ENCODE measurements around the gene NET1.
A peak's percentile ranks its signal among the peaks of the same experiment; 100 is the strongest.

Gene NET1

DNA sequence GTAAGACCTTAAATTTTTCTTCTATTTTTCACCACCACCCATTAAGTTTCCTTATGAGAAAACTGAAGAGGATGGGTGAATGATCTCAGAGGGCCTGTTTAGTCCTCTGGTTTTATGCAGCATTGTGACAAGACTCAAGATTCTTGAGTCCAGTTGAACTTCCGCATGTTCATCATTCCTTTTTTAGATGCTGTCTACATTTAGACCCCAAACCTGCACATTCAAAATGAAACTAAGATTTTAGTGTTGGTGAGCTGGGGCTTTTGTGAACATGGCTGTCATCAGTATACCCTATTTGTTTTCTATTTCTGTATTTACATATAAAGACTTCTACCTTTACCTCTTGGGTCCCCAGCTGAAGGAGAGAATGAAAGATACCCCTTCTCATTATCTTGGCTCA lies 31.1 kb downstream of the NET1 start:
- DNase-seq, result no peak

GRCh38 chr10:5445006-5445405 lies 32.6 kb downstream of the NET1 start:
- DNase-seq, result no peak

DNA sequence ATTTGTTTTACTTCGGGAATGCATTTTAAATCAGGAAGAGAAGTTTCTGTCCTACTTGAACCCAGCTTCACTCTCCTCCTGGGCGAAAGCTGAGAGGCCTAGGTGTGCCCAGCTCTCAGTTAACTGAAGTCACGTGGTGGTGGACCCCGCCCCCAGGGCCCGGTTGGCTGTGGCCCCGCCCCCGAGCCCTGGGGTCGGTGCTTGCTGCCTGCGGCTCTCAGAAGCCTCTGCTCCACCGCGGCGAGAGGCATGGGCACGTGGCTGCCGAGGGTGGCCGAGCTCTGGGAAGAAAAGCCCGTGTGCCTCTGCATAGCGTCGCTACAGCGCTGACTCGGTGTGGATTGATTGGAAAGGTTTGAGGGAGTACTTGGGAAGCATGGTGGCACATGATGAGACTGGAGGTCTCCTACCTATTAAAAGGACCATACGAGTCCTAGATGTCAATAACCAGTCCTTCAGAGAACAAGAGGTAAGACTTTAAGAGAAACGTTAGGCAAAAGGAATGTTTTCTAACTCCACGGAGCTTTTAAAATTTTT lies 34.1 kb downstream of the NET1 start:
- peak; percentile 95 for DNase-seq

DNA sequence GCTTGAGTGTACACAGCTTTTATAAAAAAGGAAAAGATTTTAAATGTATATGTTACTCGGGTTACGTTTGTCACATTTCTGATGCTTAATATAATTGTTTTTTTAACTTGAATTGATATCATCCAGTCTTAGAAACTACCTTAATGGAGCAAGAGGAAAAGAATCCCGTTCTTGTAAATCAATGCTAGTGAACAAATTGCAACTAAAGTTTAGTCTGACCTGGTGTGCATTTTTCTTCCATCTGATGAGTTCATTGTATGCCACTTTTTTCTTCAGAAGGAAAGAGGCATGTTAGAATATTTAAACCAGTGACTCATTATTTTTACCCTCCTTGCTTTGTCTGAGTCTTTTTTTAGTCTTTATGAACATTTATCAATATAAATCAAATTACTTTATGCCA lies 34.7 kb downstream of the NET1 start:
- no peak for DNase-seq

DNA sequence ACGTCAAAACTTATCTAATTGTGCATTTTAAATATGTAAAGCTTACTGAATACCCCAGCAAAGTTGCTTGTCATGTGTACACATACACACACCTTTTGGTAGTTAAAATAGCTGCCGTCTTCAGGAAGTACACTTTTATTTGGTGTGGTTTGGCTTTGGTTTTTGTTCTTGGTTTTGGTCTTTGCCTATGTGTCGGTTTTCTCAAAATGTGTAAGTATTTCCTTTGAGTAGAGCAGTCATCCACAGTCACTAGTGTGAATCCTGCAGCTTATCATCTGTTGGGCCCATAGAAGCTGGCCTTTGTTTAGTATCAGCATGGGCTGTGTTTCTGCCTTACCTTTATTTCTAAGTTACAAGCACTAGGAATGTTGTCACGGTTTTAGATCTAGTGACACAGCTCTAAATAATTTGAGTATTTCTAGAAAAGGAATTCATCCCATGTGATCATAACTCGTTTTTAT lies 35.3 kb downstream of the NET1 start:
- DNase-seq, result no peak

GRCh38 chr10:5448333-5449001 lies 36.1 kb downstream of the NET1 start:
- DNase-seq, result no peak

GRCh38 chr10:5449227-5449626 lies 36.9 kb downstream of the NET1 start:
- no peak for DNase-seq

DNA sequence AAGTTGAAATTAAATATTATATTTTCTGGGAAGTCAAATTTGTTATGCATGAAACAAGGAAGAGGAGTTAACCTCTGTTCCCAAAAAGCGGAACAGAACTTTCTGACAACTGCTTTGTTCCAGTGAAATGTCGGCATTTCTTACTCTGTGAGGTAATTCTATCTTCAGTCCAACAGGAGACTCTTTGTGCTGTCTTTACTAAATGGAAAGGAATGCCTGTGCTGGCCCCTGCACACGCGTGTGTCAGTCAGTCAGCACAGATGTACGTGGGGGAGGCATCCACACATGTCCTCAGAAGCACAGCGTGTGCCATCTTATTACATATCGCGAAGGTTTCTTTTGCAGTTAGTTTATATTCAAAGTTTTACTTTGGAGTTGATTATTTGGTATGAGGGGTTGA lies 37.5 kb downstream of the NET1 start:
- peak; percentile 72 for DNase-seq

DNA sequence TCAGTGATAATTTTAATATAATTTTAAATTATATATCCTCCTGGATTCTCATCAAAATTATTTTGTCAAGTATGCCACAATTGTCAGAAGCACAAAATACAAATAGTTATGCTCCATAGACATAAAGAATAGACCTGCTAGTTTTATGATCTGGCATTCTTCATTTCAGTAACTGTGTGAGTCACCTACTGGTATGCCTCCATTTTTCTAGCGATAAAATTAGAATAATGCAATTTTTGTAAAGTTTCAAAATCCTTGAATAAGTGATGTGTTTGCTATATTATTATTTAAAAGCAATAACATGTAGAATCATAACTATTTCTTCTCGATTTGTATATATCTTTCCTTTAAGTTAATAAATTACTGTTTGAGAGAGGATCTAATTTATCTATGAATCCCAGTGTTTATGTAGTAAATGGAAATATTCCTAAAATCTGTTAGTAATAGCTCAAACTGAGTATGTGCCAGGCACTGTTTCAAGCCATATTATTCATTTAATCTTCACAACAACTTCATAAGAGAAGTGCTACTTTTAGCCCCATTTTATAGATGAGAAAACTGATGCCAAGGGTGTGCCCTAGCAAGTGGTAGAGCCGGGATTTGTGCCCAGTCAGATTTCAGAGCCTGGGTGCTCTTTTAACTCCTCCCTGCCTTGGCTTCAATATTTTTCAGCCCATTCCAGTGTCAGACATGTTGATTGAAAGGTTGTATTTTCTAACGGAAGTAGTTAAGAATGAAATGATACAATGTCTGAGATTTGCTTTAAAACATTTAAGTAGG lies 38.4 kb downstream of the NET1 start:
- DNase-seq, result no peak

DNA sequence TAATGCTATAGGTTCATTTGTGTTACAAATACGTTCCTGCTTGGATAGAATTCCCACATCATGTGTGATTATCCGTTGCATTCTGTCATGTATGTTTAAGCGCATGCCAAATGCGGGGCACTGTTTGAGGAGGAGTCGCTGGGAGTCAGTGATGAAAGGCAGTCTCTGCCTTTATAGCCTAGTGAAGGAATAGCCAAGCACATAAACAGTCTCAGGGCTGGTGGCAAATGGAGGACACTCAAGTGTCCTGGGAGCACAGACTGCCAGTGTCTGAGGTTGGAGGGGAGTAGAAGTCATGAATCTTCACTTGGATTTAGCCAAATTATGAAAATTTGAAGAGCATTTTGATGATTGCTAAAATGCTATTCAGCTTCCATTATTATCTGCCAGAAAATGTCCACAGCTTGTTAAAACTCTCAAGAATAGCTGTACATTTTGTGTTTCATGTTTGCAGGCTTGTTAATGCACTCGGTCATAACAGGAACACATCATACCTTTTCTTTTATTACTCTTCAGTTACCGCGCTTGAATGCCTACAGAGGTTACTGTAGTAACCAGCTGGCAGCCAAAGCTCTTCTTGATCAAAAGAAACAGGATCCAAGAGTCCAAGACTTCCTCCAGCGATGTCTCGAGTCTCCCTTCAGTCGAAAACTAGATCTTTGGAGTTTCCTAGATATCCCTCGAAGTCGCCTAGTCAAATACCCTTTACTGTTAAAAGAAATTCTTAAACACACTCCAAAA lies 41.6 kb downstream of the NET1 start:
- DNase-seq, result no peak

- no peak for DNase-seq
Observed at GRCh38 chr10:5456563-5456962, 44.2 kb downstream of the NET1 start.

GRCh38 chr10:5457741-5458140 lies 45.4 kb downstream of the NET1 start:
- DNase-seq, result no peak

GRCh38 chr10:5458425-5458824 lies 46.1 kb downstream of the NET1 start:
- no peak for DNase-seq

GRCh38 chr10:5458949-5459747 lies 46.8 kb downstream of the NET1 start:
- no peak for DNase-seq

DNA sequence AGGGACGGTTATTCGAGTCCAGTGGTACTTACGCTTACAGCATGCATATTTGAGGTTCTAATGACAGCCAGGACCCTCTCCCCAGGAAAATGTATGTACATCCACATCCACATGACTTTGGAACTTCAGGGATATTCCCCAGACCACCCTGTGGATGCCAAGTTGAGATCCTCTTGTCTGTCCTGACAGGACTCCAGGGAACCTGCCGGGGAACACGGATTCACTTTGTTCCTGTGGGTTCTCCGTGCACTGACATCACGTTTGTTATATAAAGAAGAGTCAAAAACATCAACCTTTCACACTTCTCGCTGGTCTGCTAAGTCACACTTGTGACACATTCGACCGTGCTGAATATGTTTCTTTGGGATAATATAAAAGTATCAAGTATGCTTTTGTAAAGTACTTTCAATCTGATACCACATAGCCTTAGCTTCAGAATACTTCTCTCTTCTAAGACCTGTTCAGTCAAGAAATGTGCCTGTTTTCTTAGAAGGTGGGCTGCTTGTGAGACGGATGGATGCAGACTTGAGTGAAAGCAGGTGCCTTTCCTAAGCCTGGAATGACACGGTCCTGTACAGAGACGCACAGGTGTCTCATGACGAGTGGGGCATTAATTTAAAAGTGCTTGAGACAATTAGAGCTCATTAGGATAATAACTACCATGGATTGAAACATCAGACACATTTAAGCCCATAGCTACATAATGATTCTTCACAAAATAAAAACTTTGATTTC lies 48.3 kb downstream of the NET1 start:
- DNase-seq, result no peak

DNA sequence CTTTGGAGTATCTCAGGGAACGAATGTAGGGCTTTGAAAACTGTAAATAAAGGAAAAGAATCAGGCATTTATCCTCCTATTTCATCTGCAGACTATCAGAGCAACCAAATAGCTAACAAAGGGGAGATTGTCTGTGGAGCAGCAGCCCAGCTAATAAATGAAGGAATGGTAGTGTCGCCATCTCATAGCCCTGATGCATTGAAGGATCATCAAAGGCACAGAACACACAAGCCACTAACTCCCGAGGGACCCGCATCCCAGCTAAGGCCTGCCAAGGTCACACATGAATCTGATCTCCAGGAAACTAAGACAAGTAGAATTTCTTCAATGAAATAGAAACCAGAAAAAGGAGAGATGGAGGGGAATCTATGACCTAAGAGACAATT lies 48.8 kb downstream of the NET1 start:
- no peak for DNase-seq

DNA sequence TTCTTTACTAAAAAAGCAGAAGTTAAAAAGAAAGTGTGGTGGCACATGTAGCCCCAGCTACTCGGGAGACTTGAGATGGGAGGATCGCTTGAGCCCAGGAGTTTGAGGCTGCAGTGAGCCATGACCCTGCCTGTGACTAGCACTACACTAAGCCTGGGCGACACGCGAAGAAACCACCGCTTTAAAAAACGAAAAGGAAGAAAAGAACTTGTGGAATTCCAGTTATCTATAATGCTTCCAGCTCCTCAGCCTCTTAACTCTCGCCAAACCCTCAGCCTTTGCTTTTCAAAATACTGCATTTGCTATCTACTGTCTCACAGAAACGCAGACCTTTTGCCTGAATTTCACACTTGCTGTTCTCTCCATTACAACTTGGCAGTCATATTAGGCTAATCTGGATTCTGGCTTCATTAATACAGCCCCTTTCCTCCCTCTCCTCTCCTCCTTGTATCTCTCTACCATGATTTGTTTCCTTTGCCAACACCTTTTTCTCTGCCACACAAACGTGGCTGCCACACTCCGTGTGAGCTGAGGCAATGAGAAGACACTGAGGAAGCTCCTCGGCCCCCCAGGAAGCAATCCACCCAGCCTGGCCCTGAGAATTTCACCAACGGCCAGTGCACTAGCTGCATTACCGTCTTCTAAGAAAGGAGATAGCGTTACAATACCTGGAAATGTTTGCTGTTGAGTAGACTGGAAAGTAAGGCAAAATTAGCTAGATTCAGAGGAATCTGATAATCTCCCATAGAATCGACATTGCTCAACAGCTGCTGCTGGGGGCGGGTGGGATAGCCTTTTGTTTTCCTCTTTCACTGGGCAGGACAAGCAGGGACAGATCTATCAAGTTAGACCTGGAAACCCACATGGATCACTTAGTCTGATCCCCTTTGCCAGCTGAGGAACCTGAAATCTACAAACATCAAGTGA lies 49.8 kb downstream of the NET1 start:
- no peak for DNase-seq

GRCh38 chr10:5462841-5463293 lies 50.5 kb downstream of the NET1 start:
- no peak for DNase-seq

- no peak for DNase-seq
Observed at GRCh38 chr10:5464546-5464945, 52.2 kb downstream of the NET1 start.

DNA sequence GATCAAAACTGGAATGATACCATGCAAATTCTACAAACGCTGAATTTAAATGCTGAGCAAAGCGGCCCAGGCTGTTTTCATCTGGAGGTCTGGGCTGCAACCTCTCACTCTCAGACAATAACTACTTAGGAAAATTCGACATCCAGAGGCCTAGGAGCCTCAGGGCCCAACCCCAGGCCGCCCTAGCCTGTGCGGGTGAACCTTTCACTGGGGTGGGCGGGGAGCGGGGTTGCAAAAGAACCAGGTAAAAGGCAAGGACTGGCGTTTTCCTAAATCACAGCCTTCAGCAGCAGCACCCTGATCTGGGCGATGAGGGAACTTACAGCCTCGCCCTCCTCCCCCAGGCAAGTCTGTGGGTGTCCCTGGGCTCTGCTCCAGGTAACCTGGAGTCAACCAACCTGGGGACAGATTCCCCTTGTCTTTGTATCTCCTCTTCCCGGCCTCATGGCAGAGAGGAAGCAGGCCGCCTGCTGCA lies 53.7 kb downstream of the NET1 start:
- no peak for DNase-seq
